Mucosa of stomach (tissue), 1 donor: ENCODE data around the gene PCSK6.

Source experiments
- H3K27me3 ChIP-seq: one replicate; pipeline ENCODE4 v1.7.0; 2013; ENCODE audit warnings: mild to moderate bottlenecking, low read length; ENCODE audit not compliant: control insufficient read depth, insufficient read depth
- H3K36me3 ChIP-seq: one replicate; pipeline ENCODE4 v1.7.0; 2013; ENCODE audit warnings: low read length; ENCODE audit not compliant: control insufficient read depth, insufficient read depth
- H3K4me1 ChIP-seq: one replicate; pipeline ENCODE4 v1.7.0; 2013; ENCODE audit warnings: mild to moderate bottlenecking, low read length; ENCODE audit not compliant: control insufficient read depth, insufficient read depth
- H3K4me3 ChIP-seq: one replicate; pipeline ENCODE4 v1.7.0; 2013; ENCODE audit warnings: low read length
- H3K9ac ChIP-seq: one replicate; pipeline ENCODE4 v1.7.0; 2013; ENCODE audit warnings: mild to moderate bottlenecking, low read length, moderate library complexity
- H3K9me3 ChIP-seq: one replicate; pipeline ENCODE4 v1.7.0; 2013; ENCODE audit warnings: mild to moderate bottlenecking, low read length, moderate library complexity; ENCODE audit not compliant: control insufficient read depth
- donor health status: Pancreatic carcinoma.

PCSK6 gene

GRCh38 chr15:101308604-101309435 is 180.7 kb downstream of the PCSK6 start:
- no peak overlapping the region for H3K4me3 ChIP-seq
- no peaks in the 10 kb centered on the region for H3K36me3 ChIP-seq
- no peak overlapping the region for H3K9ac ChIP-seq
- H3K4me1 ChIP-seq: no peaks in the 10 kb centered on the region
- no peaks in the 10 kb centered on the region for H3K27me3 ChIP-seq
- H3K9me3 ChIP-seq: no peaks in the 10 kb centered on the region

GRCh38 chr15:101307897-101308603 is 181.5 kb downstream of the PCSK6 start:
- no peaks in the 10 kb centered on the region for H3K4me1 ChIP-seq
- no peaks in the 10 kb centered on the region for H3K9me3 ChIP-seq
- H3K9ac ChIP-seq: no peak overlapping the region
- H3K36me3 ChIP-seq: no peaks in the 10 kb centered on the region
- no peak overlapping the region for H3K4me3 ChIP-seq
- no peaks in the 10 kb centered on the region for H3K27me3 ChIP-seq

GRCh38 chr15:101307048-101307896 is 182.2 kb downstream of the PCSK6 start:
- no peaks in the 10 kb centered on the region for H3K9me3 ChIP-seq
- no peak overlapping the region for H3K4me3 ChIP-seq
- no peak overlapping the region for H3K9ac ChIP-seq
- H3K4me1 ChIP-seq: no peaks in the 10 kb centered on the region
- no peaks in the 10 kb centered on the region for H3K27me3 ChIP-seq
- H3K36me3 ChIP-seq: no peaks in the 10 kb centered on the region

- Histone ChIP-seq H3K9ac (no peak overlapping the region), H3K4me3 (no peak overlapping the region), H3K36me3 (no peaks in the 10 kb centered on the region), H3K9me3 (no peaks in the 10 kb centered on the region), H3K27me3 (no peaks in the 10 kb centered on the region), H3K4me1 (no peaks in the 10 kb centered on the region)
Observed at GRCh38 chr15:101306341-101307047, 183.0 kb downstream of the PCSK6 start.

GRCh38 chr15:101305820-101306255 is 183.7 kb downstream of the PCSK6 start:
- H3K9ac ChIP-seq: no peak overlapping the region
- H3K4me1 ChIP-seq: no peaks in the 10 kb centered on the region
- H3K4me3 ChIP-seq: no peak overlapping the region
- H3K27me3 ChIP-seq: no peaks in the 10 kb centered on the region
- H3K36me3 ChIP-seq: no peaks in the 10 kb centered on the region
- H3K9me3 ChIP-seq: no peaks in the 10 kb centered on the region

DNA sequence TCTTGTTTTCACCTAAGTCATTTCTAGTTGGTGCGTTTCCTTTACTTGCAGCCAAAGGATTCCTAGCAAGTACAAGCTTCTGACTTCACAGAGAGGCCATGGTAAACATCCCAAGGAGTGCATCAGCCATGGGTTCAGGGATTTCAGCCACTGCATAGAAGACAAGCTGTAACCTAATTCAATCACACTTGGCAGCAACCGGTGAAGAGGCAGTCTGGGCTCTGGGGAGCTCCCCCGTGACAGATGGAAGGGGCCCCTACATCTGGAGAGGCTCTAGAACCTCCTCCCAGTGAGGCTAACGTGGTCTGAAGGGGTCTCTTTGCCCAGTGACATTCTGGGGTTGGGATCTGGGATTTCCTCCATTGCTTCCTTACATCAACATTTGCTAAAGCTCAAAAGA is 186.1 kb downstream of the PCSK6 start:
- no peak overlapping the region for H3K4me3 ChIP-seq
- no peaks in the 10 kb centered on the region for H3K9me3 ChIP-seq
- no peak overlapping the region for H3K9ac ChIP-seq

GRCh38 chr15:101296418-101297405 is 192.8 kb downstream of the PCSK6 start:
- no peaks in the 10 kb centered on the region for H3K9me3 ChIP-seq
- no peaks in the 10 kb centered on the region for H3K27me3 ChIP-seq
- no peaks in the 10 kb centered on the region for H3K36me3 ChIP-seq
- H3K4me3 ChIP-seq: no peak overlapping the region
- peaks cover 6% of the 10 kb centered on the region for H3K4me1 ChIP-seq
- H3K9ac ChIP-seq: no peak overlapping the region

More for the DNA sequence above, 186.1 kb downstream of the PCSK6 start:
- no peaks in the 10 kb centered on the region for H3K36me3 ChIP-seq
- no peaks in the 10 kb centered on the region for H3K4me1 ChIP-seq
- H3K27me3 ChIP-seq: no peaks in the 10 kb centered on the region

DNA sequence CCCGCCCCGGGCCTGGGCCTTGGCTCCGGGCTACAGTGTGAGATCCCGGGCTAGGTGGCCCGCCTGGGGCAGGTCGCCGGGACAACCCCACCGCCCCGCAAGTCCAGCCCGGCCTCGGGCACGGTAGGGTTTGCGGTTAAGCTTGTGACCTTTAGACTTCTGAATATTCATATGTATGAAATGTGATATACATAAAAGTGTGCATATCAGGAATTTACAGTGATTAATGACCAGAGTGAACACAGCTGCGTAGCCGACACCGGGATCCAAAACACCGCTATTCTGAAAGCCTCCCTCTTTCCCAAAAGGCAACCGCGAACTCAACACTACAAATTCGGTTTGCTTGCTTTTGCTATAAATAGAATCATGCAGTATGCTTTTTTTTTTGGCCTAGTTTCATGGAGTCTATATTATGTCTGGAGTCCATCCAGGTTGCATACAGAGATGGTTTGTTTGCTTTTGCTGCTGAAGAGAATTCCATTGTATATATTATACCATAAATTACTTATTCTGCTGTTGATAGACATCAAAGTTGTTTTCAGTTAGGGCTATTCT is 193.8 kb downstream of the PCSK6 start:
- no peaks in the 10 kb centered on the region for H3K9me3 ChIP-seq
- H3K9ac ChIP-seq: peak overlapping the region; percentile 85
- peak overlapping the region; percentile 80 for H3K4me3 ChIP-seq
- H3K27me3 ChIP-seq: no peaks in the 10 kb centered on the region
- H3K36me3 ChIP-seq: no peaks in the 10 kb centered on the region
- H3K4me1 ChIP-seq: peaks cover 6% of the 10 kb centered on the region

- no peaks in the 10 kb centered on the region for H3K27me3 ChIP-seq
- H3K9me3 ChIP-seq: no peaks in the 10 kb centered on the region
- H3K36me3 ChIP-seq: no peaks in the 10 kb centered on the region
- peak within 1 kb of the TSS; percentile 80 for H3K4me3 ChIP-seq
- peak within 1 kb of the TSS; percentile 85 for H3K9ac ChIP-seq
- H3K4me1 ChIP-seq: peaks cover 6% of the 10 kb centered on the region
Observed at GRCh38 chr15:101294731-101295606, 194.5 kb downstream of the PCSK6 start, which contains the start of gene SNRPA1. SNRPA1 (minus strand) TSS chr15:101295248; CDS start chr15:101295178, 70 bp downstream.

GRCh38 chr15:101293122-101293521 is 196.4 kb downstream of the PCSK6 start:
- H3K36me3 ChIP-seq: no peaks in the 10 kb centered on the region
- no peaks in the 10 kb centered on the region for H3K27me3 ChIP-seq
- peaks cover 6% of the 10 kb centered on the region for H3K4me1 ChIP-seq
- peak overlapping the region; percentile 42 for H3K9ac ChIP-seq
- H3K9me3 ChIP-seq: no peaks in the 10 kb centered on the region
- no peak overlapping the region for H3K4me3 ChIP-seq
